GM23338 (cell line): Measurements from ENCODE around the gene BRD9. TPM values are rescaled to one million over a fixed set of nuclear protein-coding genes. Genes with fewer than 3 reads are reported as not detected.

ENCODE experiments used
- ATAC-seq: fragments of 200-7000 bp; cut with Tn5 transposase; 3 replicates; pipeline ENCODE4 v1.9.1; 2020
- DNase-seq: peaks from one replicate; pipeline ENCODE4 v3.0.0-alpha.2; 2015; ENCODE audit warnings: low spot score
- H2AFZ ChIP-seq: fragments of 200-600 bp; sonication (generic); 2 replicates; pipeline ENCODE4 v1.8.0; 2016; ENCODE audit warnings: antibody characterized with exemption, mild to moderate bottlenecking, moderate library complexity
- H3F3A ChIP-seq: fragments of 200-600 bp; sonication (generic); replicated peaks from 2 replicates; pipeline ENCODE4 v1.8.0; 2017; ENCODE audit warnings: antibody characterized with exemption, mixed run types, low read depth
- H3K27ac ChIP-seq: fragments of 200-600 bp; sonication (generic); 2 replicates; pipeline ENCODE4 v1.6.1; 2016; ENCODE audit warnings: low read depth
- H3K27me3 ChIP-seq: fragments of 200-600 bp; sonication (generic); 2 replicates; pipeline ENCODE4 v1.8.0; 2016; ENCODE audit warnings: mild to moderate bottlenecking, mixed run types, moderate library complexity; ENCODE audit not compliant: insufficient read depth
- H3K36me3 ChIP-seq: fragments of 200-600 bp; sonication (generic); 2 replicates; pipeline ENCODE4 v1.8.0; 2016; ENCODE audit warnings: mild to moderate bottlenecking; ENCODE audit not compliant: insufficient read depth
- H3K4me1 ChIP-seq: fragments of 200-600 bp; sonication (generic); 2 replicates; pipeline ENCODE4 v1.8.0; 2016; ENCODE audit warnings: mild to moderate bottlenecking, moderate library complexity; ENCODE audit not compliant: insufficient read depth
- H3K4me2 ChIP-seq: fragments of 200-600 bp; sonication (generic); 2 replicates; pipeline ENCODE4 v1.7.1; 2017; ENCODE audit warnings: mixed run types
- H3K4me3 ChIP-seq: fragments of 200-600 bp; sonication (generic); 2 replicates; pipeline ENCODE4 v1.6.1; 2016; ENCODE audit warnings: mixed run types
- H3K79me2 ChIP-seq: fragments of 200-600 bp; sonication (generic); replicated peaks from 2 replicates; pipeline ENCODE4 v1.8.0; 2017; ENCODE audit warnings: mild to moderate bottlenecking; ENCODE audit not compliant: insufficient read depth
- H3K9me2 ChIP-seq: fragments of 200-600 bp; sonication (generic); 2 replicates; pipeline ENCODE4 v1.8.0; 2017; ENCODE audit not compliant: insufficient read depth
- H4K20me1 ChIP-seq: fragments of 200-600 bp; sonication (generic); replicated peaks from 2 replicates; pipeline ENCODE4 v1.8.0; 2017; ENCODE audit warnings: mild to moderate bottlenecking; ENCODE audit not compliant: insufficient read depth
- H3K27ac Mint-ChIP-seq: 2 replicates; pipeline ENCODE4 v1.8.0; 2020; ENCODE audit warnings: inconsistent platforms, mild to moderate bottlenecking, moderate library complexity, mixed read lengths
- H3K27me3 Mint-ChIP-seq: 3 replicates; pipeline ENCODE4 v1.8.0; 2022; ENCODE audit warnings: low read depth, mild to moderate bottlenecking, moderate library complexity, mixed read lengths, inconsistent platforms; ENCODE audit not compliant: insufficient read depth, poor library complexity
- H3K36me3 Mint-ChIP-seq: 3 replicates; pipeline ENCODE4 v1.8.0; 2021; ENCODE audit warnings: low read depth, mild to moderate bottlenecking, inconsistent platforms, moderate library complexity, mixed read lengths
- H3K4me1 Mint-ChIP-seq: 3 replicates; pipeline ENCODE4 v1.8.0; 2020; ENCODE audit warnings: mild to moderate bottlenecking, inconsistent platforms, mixed read lengths
- H3K4me3 Mint-ChIP-seq: 3 replicates; pipeline ENCODE4 v1.8.0; 2021; ENCODE audit warnings: moderate library complexity, mild to moderate bottlenecking, inconsistent platforms, mixed read lengths
- H3K9me3 Mint-ChIP-seq: 3 replicates; pipeline ENCODE4 v1.8.0; 2020; ENCODE audit warnings: moderate library complexity, mild to moderate bottlenecking, inconsistent platforms, mixed read lengths
- CREB1 ChIP-seq: fragments of 250-450 bp; sonication (Bioruptor Pico); IDR thresholded peaks from 2 replicates; pipeline ENCODE4 v1.5.0; 2020; ENCODE audit warnings: low read depth, mild to moderate bottlenecking, moderate library complexity
- EZH2 ChIP-seq: fragments of 200-600 bp; sonication (generic); IDR thresholded peaks from one replicate; pipeline ENCODE4 v1.8.0; 2017; ENCODE audit warnings: antibody characterized with exemption, mild to moderate bottlenecking, low read depth; ENCODE audit not compliant: unreplicated experiment
- EZH2phosphoT487 ChIP-seq: fragments of 200-600 bp; sonication (generic); IDR thresholded peaks from one replicate; pipeline ENCODE4 v1.8.1; 2018; ENCODE audit warnings: antibody characterized with exemption; ENCODE audit not compliant: unreplicated experiment
- JUNB ChIP-seq: IDR thresholded peaks from one replicate; pipeline ENCODE4 v1.6.1; 2016; ENCODE audit warnings: antibody characterized with exemption; ENCODE audit not compliant: unreplicated experiment
- NANOG ChIP-seq: IDR thresholded peaks from 2 replicates; pipeline ENCODE4 v1.6.1; 2016; ENCODE audit warnings: antibody characterized with exemption, borderline replicate concordance
- POLR2AphosphoS5 ChIP-seq: IDR thresholded peaks from 2 replicates; pipeline ENCODE4 v1.6.1; 2016; ENCODE audit warnings: antibody characterized with exemption, low read depth
- STAT1 ChIP-seq: IDR thresholded peaks from one replicate; pipeline ENCODE4 v1.6.1; 2016; ENCODE audit warnings: antibody characterized with exemption; ENCODE audit not compliant: unreplicated experiment
- ZNF114 ChIP-seq: fragments of 250-450 bp; sonication (Bioruptor Pico); IDR thresholded peaks from 2 replicates; pipeline ENCODE4 v1.5.0; 2020; ENCODE audit warnings: mild to moderate bottlenecking, moderate library complexity
- ZNF331 ChIP-seq: fragments of 250-450 bp; sonication (Bioruptor Pico); IDR thresholded peaks from 2 replicates; pipeline ENCODE4 v1.5.0; 2020; ENCODE audit warnings: low read depth, mild to moderate bottlenecking, moderate library complexity
- polyA plus RNA-seq: library from polyadenylated mRNA; unstranded; fragments of >200 nt; fragmentation: Nextera tagmentation; extraction: Ambion mirVana; gene quantifications from 2 replicates; pipeline ENCODE4 v1.2.1, GENCODE V29; 2016
- total RNA-seq: library from RNA; depleted of rRNA; stranded (reverse); fragments of >200 nt; shearing (Covaris generic); gene quantifications from 2 replicates; pipeline ENCODE4 v1.2.3, GENCODE V29; 2014
- TF ChIP-seq, protein P1 (sequence below): IDR thresholded peaks from 2 replicates; pipeline ENCODE4 v1.6.1; 2016; ENCODE audit warnings: antibody characterized with exemption
- TF ChIP-seq, protein P2 (sequence below): fragments of 250-450 bp; sonication (Bioruptor Pico); IDR thresholded peaks from 2 replicates; pipeline ENCODE4 v1.5.0; 2020; ENCODE audit warnings: mild to moderate bottlenecking, moderate library complexity
- TF ChIP-seq, protein P3 (sequence below): IDR thresholded peaks from one replicate; pipeline ENCODE4 v1.6.1; 2018; ENCODE audit warnings: antibody characterized with exemption; ENCODE audit not compliant: unreplicated experiment
- TF ChIP-seq, protein P4 (sequence below), 2 experiments: fragments of 200-600 bp in 1 of 2; sonication (generic) in 1 of 2; conservative IDR thresholded peaks; 2 replicates each; pipeline versions ENCODE4 v1.5.1 to v1.6.1; 2016 to 2017; ENCODE audit warnings: antibody characterized with exemption in 2 of 2, low read depth in 2 of 2, mild to moderate bottlenecking in 2 of 2, moderate library complexity in 1 of 2

The BRD9 gene
- total and polyA plus RNA-seq, 2 experiments from 2014 or later: 32.9 to 54.7 TPM

DNA sequence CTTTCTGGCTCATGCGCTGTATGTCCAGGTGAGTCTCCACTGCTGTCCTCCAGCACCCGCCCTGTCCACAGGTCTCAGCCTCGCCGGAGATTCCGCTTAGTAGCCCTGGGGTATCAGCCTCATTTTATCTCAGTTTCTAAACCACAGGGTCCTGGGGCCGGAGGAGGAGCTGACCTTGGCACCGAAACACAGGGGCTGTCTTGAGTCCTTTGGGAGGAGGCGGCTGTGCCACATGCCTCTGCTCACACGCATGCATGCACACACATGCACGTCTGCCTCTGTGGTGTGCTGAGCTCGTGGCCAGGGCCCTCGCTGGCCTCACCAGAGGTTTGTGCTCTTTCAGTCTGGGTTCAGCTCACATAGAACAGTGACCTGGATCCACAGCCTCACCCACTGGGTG, 23.3 kb upstream of the BRD9 start:
- H3K4me3 ChIP-seq: no peak overlapping the region
- H3K9me2 ChIP-seq: no peaks in the 10 kb centered on the region
- peaks cover 14% of the 10 kb centered on the region; the same call in 1 of the 2 replicates for H4K20me1 ChIP-seq
- Mint-ChIP-seq H3K27me3 (peaks cover 7% of the 10 kb centered on the region), H3K4me3 (no peak overlapping the region), H3K27ac (no peak overlapping the region), H3K4me1 (no peaks in the 10 kb centered on the region; the same call in 2 of the 3 replicates), H3K9me3 (no peaks in the 10 kb centered on the region), H3K36me3 (peaks cover 65% of the 10 kb centered on the region)
- no peaks in the 10 kb centered on the region for H3K27me3 ChIP-seq
- H3K36me3 ChIP-seq: peaks cover 31% of the 10 kb centered on the region
- no peak for ATAC-seq
- H3K27ac ChIP-seq: no peak overlapping the region
- no peak for DNase-seq
- H3K4me2 ChIP-seq: no peak overlapping the region
- TF ChIP-seq, protein P1, sequence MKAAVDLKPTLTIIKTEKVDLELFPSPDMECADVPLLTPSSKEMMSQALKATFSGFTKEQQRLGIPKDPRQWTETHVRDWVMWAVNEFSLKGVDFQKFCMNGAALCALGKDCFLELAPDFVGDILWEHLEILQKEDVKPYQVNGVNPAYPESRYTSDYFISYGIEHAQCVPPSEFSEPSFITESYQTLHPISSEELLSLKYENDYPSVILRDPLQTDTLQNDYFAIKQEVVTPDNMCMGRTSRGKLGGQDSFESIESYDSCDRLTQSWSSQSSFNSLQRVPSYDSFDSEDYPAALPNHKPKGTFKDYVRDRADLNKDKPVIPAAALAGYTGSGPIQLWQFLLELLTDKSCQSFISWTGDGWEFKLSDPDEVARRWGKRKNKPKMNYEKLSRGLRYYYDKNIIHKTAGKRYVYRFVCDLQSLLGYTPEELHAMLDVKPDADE: no peak
- TF ChIP-seq EZH2 (no peak), ZNF114 (CRISPR knock-in tag) (no peak), POLR2AphosphoS5 (no peak), ZNF331 (CRISPR knock-in tag) (no peak), STAT1 (no peak), JUNB (no peak), EZH2phosphoT487 (no peak), CREB1 (no peak), NANOG (no peak)
- TF ChIP-seq, protein P2, sequence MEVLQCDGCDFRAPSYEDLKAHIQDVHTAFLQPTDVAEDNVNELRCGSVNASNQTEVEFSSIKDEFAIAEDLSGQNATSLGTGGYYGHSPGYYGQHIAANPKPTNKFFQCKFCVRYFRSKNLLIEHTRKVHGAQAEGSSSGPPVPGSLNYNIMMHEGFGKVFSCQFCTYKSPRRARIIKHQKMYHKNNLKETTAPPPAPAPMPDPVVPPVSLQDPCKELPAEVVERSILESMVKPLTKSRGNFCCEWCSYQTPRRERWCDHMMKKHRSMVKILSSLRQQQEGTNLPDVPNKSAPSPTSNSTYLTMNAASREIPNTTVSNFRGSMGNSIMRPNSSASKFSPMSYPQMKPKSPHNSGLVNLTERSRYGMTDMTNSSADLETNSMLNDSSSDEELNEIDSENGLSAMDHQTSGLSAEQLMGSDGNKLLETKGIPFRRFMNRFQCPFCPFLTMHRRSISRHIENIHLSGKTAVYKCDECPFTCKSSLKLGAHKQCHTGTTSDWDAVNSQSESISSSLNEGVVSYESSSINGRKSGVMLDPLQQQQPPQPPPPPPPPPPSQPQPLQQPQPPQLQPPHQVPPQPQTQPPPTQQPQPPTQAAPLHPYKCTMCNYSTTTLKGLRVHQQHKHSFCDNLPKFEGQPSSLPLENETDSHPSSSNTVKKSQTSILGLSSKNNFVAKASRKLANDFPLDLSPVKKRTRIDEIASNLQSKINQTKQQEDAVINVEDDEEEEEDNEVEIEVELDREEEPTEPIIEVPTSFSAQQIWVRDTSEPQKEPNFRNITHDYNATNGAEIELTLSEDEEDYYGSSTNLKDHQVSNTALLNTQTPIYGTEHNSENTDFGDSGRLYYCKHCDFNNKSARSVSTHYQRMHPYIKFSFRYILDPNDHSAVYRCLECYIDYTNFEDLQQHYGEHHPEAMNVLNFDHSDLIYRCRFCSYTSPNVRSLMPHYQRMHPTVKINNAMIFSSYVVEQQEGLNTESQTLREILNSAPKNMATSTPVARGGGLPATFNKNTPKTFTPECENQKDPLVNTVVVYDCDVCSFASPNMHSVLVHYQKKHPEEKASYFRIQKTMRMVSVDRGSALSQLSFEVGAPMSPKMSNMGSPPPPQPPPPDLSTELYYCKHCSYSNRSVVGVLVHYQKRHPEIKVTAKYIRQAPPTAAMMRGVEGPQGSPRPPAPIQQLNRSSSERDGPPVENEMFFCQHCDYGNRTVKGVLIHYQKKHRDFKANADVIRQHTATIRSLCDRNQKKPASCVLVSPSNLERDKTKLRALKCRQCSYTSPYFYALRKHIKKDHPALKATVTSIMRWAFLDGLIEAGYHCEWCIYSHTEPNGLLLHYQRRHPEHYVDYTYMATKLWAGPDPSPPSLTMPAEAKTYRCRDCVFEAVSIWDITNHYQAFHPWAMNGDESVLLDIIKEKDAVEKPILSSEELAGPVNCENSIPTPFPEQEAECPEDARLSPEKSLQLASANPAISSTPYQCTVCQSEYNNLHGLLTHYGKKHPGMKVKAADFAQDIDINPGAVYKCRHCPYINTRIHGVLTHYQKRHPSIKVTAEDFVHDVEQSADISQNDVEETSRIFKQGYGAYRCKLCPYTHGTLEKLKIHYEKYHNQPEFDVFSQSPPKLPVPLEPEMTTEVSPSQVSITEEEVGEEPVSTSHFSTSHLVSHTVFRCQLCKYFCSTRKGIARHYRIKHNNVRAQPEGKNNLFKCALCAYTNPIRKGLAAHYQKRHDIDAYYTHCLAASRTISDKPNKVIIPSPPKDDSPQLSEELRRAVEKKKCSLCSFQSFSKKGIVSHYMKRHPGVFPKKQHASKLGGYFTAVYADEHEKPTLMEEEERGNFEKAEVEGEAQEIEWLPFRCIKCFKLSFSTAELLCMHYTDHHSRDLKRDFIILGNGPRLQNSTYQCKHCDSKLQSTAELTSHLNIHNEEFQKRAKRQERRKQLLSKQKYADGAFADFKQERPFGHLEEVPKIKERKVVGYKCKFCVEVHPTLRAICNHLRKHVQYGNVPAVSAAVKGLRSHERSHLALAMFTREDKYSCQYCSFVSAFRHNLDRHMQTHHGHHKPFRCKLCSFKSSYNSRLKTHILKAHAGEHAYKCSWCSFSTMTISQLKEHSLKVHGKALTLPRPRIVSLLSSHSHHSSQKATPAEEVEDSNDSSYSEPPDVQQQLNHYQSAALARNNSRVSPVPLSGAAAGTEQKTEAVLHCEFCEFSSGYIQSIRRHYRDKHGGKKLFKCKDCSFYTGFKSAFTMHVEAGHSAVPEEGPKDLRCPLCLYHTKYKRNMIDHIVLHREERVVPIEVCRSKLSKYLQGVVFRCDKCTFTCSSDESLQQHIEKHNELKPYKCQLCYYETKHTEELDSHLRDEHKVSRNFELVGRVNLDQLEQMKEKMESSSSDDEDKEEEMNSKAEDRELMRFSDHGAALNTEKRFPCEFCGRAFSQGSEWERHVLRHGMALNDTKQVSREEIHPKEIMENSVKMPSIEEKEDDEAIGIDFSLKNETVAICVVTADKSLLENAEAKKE (CRISPR knock-in tag): no peak
- TF ChIP-seq, protein P3, sequence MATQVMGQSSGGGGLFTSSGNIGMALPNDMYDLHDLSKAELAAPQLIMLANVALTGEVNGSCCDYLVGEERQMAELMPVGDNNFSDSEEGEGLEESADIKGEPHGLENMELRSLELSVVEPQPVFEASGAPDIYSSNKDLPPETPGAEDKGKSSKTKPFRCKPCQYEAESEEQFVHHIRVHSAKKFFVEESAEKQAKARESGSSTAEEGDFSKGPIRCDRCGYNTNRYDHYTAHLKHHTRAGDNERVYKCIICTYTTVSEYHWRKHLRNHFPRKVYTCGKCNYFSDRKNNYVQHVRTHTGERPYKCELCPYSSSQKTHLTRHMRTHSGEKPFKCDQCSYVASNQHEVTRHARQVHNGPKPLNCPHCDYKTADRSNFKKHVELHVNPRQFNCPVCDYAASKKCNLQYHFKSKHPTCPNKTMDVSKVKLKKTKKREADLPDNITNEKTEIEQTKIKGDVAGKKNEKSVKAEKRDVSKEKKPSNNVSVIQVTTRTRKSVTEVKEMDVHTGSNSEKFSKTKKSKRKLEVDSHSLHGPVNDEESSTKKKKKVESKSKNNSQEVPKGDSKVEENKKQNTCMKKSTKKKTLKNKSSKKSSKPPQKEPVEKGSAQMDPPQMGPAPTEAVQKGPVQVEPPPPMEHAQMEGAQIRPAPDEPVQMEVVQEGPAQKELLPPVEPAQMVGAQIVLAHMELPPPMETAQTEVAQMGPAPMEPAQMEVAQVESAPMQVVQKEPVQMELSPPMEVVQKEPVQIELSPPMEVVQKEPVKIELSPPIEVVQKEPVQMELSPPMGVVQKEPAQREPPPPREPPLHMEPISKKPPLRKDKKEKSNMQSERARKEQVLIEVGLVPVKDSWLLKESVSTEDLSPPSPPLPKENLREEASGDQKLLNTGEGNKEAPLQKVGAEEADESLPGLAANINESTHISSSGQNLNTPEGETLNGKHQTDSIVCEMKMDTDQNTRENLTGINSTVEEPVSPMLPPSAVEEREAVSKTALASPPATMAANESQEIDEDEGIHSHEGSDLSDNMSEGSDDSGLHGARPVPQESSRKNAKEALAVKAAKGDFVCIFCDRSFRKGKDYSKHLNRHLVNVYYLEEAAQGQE: no peak
- TF ChIP-seq, protein P4, sequence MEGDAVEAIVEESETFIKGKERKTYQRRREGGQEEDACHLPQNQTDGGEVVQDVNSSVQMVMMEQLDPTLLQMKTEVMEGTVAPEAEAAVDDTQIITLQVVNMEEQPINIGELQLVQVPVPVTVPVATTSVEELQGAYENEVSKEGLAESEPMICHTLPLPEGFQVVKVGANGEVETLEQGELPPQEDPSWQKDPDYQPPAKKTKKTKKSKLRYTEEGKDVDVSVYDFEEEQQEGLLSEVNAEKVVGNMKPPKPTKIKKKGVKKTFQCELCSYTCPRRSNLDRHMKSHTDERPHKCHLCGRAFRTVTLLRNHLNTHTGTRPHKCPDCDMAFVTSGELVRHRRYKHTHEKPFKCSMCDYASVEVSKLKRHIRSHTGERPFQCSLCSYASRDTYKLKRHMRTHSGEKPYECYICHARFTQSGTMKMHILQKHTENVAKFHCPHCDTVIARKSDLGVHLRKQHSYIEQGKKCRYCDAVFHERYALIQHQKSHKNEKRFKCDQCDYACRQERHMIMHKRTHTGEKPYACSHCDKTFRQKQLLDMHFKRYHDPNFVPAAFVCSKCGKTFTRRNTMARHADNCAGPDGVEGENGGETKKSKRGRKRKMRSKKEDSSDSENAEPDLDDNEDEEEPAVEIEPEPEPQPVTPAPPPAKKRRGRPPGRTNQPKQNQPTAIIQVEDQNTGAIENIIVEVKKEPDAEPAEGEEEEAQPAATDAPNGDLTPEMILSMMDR (conservative IDR thresholded peaks at IDR 0.05; ENCODE audit: low read depth in 2 of 2): no peak
- H3K4me1 ChIP-seq: no peaks in the 10 kb centered on the region
- H2AFZ ChIP-seq: no peak overlapping the region
- no peaks in the 10 kb centered on the region for H3K79me2 ChIP-seq
- no peaks in the 10 kb centered on the region for H3F3A ChIP-seq
